Sciatic nerve (tissue), 2 donors: ENCODE measurements around the gene IQSEC1. TPM values are rescaled to one million over a fixed set of nuclear protein-coding genes. Genes with fewer than 3 reads are reported as not detected.
"Not testable (repeated sequence)": the region's sequence is repeated elsewhere in the genome, so short reads cannot be mapped to it uniquely, and the experiment has no call there.

Source experiments
- ATAC-seq: fragments of 200-7000 bp; cut with Tn5 transposase; one replicate; pipeline ENCODE4 v1.9.1; 2020; ENCODE audit warnings: mild to moderate bottlenecking, moderate library complexity
- DNase-seq: peaks from one replicate; pipeline ENCODE4 v3.0.0-alpha.2; 2020; ENCODE audit warnings: low spot score
- intact Hi-C: fragments of 100-400 bp; cut with DNase I; formaldehyde crosslinking; loops from one replicate; pipeline ENCODE4 v1.14.2; 2022
- total RNA-seq: library from RNA; stranded (reverse); fragmentation: NEBNext Ultra II Directional; extraction: Animal tissue kit (Norgen Biotek cat#: 25700); gene quantifications from one replicate; pipeline ENCODE4 v1.2.1, GENCODE V29; 2021
- donor health status: DM: no; HTN: no; CAD: no.
- donor health status: DM: no; HTN: no; CAD: no.

IQSEC1 gene
- total RNA-seq, 1 donor from 2014 or later, result 77.5 TPM

- ATAC-seq (no peak), DNase-seq (no peak)
- intact Hi-C loops, result no loop called here
These were observed 188.2 kb downstream of the IQSEC1 start for GRCh38 chr3:12884790-12885582.

GRCh38 chr3:12884186-12884680 lies 189.0 kb downstream of the IQSEC1 start:
- DNase-seq (no peak), ATAC-seq (peak; percentile 50)
- intact Hi-C loops, result no loop called here

- no peak for DNase-seq
These were observed 190.6 kb downstream of the IQSEC1 start for GRCh38 chr3:12882336-12883310.

GRCh38 chr3:12881858-12882257 lies 191.4 kb downstream of the IQSEC1 start:
- ATAC-seq, DNase-seq, intact Hi-C loops: not testable (repeated sequence)

More at GRCh38 chr3:12882336-12883310, 190.6 kb downstream of the IQSEC1 start:
- intact Hi-C loops, result no loop called here
- no peak for ATAC-seq

- ATAC-seq, result no peak
- intact Hi-C loops, result no loop called here
These were observed 193.9 kb downstream of the IQSEC1 start for GRCh38 chr3:12879191-12879815.

GRCh38 chr3:12878758-12879157 lies 194.5 kb downstream of the IQSEC1 start:
- DNase-seq, ATAC-seq, intact Hi-C loops: not testable (repeated sequence)

More at GRCh38 chr3:12879191-12879815, 193.9 kb downstream of the IQSEC1 start:
- no peak for DNase-seq

- ATAC-seq (no peak), DNase-seq (no peak)
- intact Hi-C loops, result no loop called here
These were observed 195.1 kb downstream of the IQSEC1 start for GRCh38 chr3:12878141-12878574.

GRCh38 chr3:12877040-12877439 lies 196.2 kb downstream of the IQSEC1 start:
- DNase-seq (no peak), ATAC-seq (no peak)
- intact Hi-C loops, result no loop called here

GRCh38 chr3:12875857-12876836 lies 197.1 kb downstream of the IQSEC1 start:
- peak; percentile 82 for ATAC-seq

GRCh38 chr3:12871404-12871983 lies 201.7 kb downstream of the IQSEC1 start:
- intact Hi-C loops, result no loop called here
- no peak for DNase-seq
- ATAC-seq, result no peak

More at GRCh38 chr3:12875857-12876836, 197.1 kb downstream of the IQSEC1 start:
- no peak for DNase-seq
- intact Hi-C loops, result no loop called here

- ATAC-seq (peak; percentile 20), DNase-seq (no peak)
- intact Hi-C loops, result no loop called here
These were observed 202.3 kb downstream of the IQSEC1 start for GRCh38 chr3:12870942-12871341.

GRCh38 chr3:12869035-12869621 lies 204.1 kb downstream of the IQSEC1 start:
- intact Hi-C loops, result no loop called here
- peak; percentile 82 for ATAC-seq
- no peak for DNase-seq

GRCh38 chr3:12868039-12869034 lies 204.9 kb downstream of the IQSEC1 start:
- intact Hi-C loops, result no loop called here
- ATAC-seq (peak; percentile 95), DNase-seq (peak; percentile 82)

- intact Hi-C loops, result no loop called here
These were observed 206.4 kb downstream of the IQSEC1 start for GRCh38 chr3:12866836-12867235.

GRCh38 chr3:12865271-12865670 lies 208.0 kb downstream of the IQSEC1 start:
- no peak for DNase-seq
- intact Hi-C loops, result no loop called here
- ATAC-seq, result no peak

More at GRCh38 chr3:12866836-12867235, 206.4 kb downstream of the IQSEC1 start:
- ATAC-seq (no peak), DNase-seq (no peak)

- no peak for ATAC-seq
- intact Hi-C loops, result no loop called here
- DNase-seq, result no peak
These were observed 210.8 kb downstream of the IQSEC1 start for GRCh38 chr3:12862387-12862786.
